HEK293 (cell line): ENCODE measurements around the gene RNF115.

Experiments used
- ATF2 ChIP-seq: fragments of 450-650 bp; formaldehyde crosslinking; IDR thresholded peaks from 2 replicates; pipeline ENCODE4 v1.5.1; 2016; ENCODE audit warnings: missing biosample characterization, missing genetic modification characterization, low read depth
- CTCF ChIP-seq: fragments of 450-650 bp; formaldehyde crosslinking; IDR thresholded peaks from 2 replicates; pipeline ENCODE4 v1.5.1; 2016; ENCODE audit warnings: missing biosample characterization, missing genetic modification characterization
- ELK4 ChIP-seq: IDR thresholded peaks from 2 replicates; pipeline ENCODE4 v1.6.1; 2011; ENCODE audit warnings: mild to moderate bottlenecking, low read depth, low read length, borderline replicate concordance
- SP2 ChIP-seq: fragments of 450-650 bp; formaldehyde crosslinking; IDR thresholded peaks from 2 replicates; pipeline ENCODE4 v1.5.1; 2016; ENCODE audit warnings: missing biosample characterization, missing genetic modification characterization
- TRIM28 ChIP-seq: IDR thresholded peaks from 2 replicates; pipeline ENCODE4 v1.6.1; 2011; ENCODE audit warnings: low read length, control low read depth, borderline replicate concordance
- ZBTB11 ChIP-seq: fragments of 450-650 bp; formaldehyde crosslinking; conservative IDR thresholded peaks from 2 replicates; pipeline ENCODE4 v1.5.1; 2016; ENCODE audit warnings: low read depth, missing biosample characterization, missing genetic modification characterization
- ZFP3 ChIP-seq: fragments of 450-650 bp; formaldehyde crosslinking; IDR thresholded peaks from 2 replicates; pipeline ENCODE4 v1.5.1; 2016; ENCODE audit warnings: low read depth, missing biosample characterization, missing genetic modification characterization
- ZNF133 ChIP-seq: fragments of 450-650 bp; formaldehyde crosslinking; IDR thresholded peaks from 2 replicates; pipeline ENCODE4 v1.5.1; 2016; ENCODE audit warnings: missing biosample characterization, missing genetic modification characterization
- ZNF24 ChIP-seq: fragments of 450-650 bp; formaldehyde crosslinking; IDR thresholded peaks from 2 replicates; pipeline ENCODE4 v1.5.1; 2016; ENCODE audit warnings: missing biosample characterization, missing genetic modification characterization
- ZNF513 ChIP-seq: fragments of 450-650 bp; IDR thresholded peaks from 2 replicates; pipeline ENCODE4 v1.5.1; 2018; ENCODE audit warnings: missing biosample characterization, missing genetic modification characterization
- ZNF600 ChIP-seq: fragments of 450-650 bp; formaldehyde crosslinking; IDR thresholded peaks from 2 replicates; pipeline ENCODE4 v1.5.1; 2016; ENCODE audit warnings: missing biosample characterization, missing genetic modification characterization
- ZNF639 ChIP-seq: fragments of 450-650 bp; formaldehyde crosslinking; IDR thresholded peaks from 2 replicates; pipeline ENCODE4 v1.5.1; 2016; ENCODE audit warnings: missing biosample characterization, missing genetic modification characterization
- ZNF664 ChIP-seq: fragments of 450-650 bp; formaldehyde crosslinking; IDR thresholded peaks from 2 replicates; pipeline ENCODE4 v1.5.1; 2016; ENCODE audit warnings: missing biosample characterization, missing genetic modification characterization

GRCh38 chr1:145827966-145828365 lies 4.1 kb upstream of the RNF115 start:
- TF ChIP-seq ZBTB11 (tag by site-specific recombination), result no peak
- no peak for TF ChIP-seq SP2 (tag by site-specific recombination)
- TF ChIP-seq TRIM28, result no peak
- TF ChIP-seq CTCF, result no peak
- TF ChIP-seq ATF2, result no peak
- no peak for TF ChIP-seq ZNF24 (tag by site-specific recombination)
- no peak for TF ChIP-seq ZNF600 (tag by site-specific recombination)
- TF ChIP-seq ZNF664 (tag by site-specific recombination), result no peak
- TF ChIP-seq ELK4, result no peak
- TF ChIP-seq ZFP3 (tag by site-specific recombination), result no peak
- no peak for TF ChIP-seq ZNF639 (tag by site-specific recombination)
- no peak for TF ChIP-seq ZNF513
- no peak for TF ChIP-seq ZNF133 (tag by site-specific recombination)
